ENCODE results near the gene ENPP1. TPM values are rescaled to one million over a fixed set of nuclear protein-coding genes. Genes with fewer than 3 reads are reported as not detected.

The ENPP1 gene
- total RNA-seq, 1 experiment from 2014 or later, result 26.5 TPM

DNA sequence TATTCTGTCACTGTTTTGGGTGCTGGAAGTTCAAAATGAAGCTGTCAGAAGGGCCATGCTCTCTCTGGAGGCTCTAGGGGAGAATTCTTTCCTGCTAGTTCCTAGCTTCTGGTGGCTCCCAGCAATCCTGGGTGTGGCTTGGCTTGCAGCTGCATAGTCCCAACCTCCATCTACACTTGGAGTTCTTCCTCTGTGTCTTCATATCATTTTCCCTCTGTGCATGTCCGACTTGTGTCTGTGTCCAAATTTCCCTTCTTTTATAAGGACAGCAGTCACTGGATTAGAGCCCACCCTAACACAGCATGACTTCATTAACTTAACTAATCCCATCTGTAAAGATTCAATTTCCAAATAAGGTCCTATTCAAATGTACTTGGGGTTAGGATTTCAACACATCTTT is 23.3 kb upstream of the ENPP1 start:
- no peak for DNase-seq (ENCODE audit: low read depth)

DNA sequence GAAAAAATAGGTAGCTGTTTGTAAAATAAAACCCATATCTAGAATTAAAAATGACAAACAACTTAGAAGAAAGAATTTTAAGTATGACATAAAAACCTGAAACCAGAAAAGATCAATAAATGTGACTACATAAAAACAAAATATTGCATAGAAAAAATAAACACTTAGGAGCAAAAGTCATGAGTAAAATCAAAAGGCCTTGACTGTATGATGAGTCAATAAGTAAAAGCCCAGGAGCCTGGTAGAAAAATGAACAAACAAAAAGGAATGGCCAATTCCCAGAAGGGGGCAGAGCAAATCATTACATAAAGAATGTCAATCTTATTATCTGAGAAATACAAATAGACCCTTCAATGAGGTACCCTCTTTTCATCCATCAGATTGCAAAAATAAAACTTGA is 20.7 kb upstream of the ENPP1 start:
- DNase-seq (ENCODE audit: low read depth), result peak; percentile 46

DNA sequence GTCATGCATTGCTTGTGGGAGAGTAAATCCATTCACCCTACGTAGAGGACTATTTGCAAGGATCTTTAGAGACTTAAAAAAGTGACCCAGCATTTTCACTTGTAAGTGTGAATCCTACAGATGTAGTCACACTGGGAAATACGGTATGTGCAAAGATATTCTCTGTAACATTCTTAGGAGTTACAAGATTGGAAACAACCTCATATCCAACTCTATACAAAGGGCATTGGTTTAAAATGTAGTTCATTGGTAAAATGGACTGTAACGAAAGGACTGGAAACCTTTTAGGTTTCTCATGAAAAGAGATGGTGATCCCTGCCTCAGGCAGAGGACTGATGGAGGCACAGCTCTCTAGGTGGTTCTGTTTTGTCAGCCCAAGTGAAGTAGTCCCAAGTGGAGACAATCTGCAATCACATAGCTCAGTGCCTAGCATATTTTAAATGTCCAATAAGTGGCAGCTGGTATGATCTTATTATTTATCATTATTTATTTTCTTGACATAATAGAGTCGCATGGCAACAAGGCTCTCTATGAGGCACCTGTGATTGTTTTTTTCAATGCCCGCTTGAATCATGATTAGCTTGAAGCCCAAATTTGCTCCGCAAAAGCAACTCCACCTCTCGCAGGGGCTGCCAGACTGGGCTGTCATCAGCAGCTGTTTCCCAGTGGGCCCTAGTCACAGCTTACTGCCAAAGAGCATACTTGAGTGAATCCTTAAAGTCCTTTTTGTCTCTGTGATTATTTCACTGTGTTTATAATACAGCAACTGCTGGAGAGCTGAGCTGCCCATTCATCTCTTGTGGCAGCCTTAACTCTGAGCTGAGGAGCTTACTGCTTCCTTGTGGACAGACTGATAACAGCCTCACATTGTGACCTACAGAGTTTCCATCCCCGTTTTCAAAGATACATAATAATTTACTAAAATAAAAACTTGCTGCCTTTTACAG is 19.8 kb upstream of the ENPP1 start:
- peak; percentile 92 for DNase-seq (ENCODE audit: low read depth)

GRCh38 chr6:131789219-131789618 is 18.6 kb upstream of the ENPP1 start:
- peak; percentile 37 for DNase-seq (ENCODE audit: low read depth)

DNA sequence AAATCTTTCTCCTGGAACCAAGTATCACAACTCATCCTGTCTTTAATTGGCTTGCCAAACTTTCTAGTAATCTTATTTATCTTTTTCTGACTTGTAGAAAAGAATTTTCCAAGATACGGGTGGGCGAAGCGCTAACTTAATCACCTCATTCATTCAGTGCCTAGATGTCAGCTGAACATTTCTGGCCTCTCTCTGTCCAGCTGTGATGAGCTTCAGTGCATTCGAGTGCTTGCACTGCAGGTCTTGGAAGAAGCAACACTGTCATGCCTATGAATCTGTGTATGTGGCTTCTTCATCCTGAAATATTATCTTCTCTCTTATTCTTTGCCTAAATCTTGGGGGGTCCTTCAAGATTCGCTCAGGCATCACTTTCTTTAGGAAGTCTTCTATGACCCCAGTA is 16.3 kb upstream of the ENPP1 start:
- DNase-seq (ENCODE audit: low read depth), result no peak

DNA sequence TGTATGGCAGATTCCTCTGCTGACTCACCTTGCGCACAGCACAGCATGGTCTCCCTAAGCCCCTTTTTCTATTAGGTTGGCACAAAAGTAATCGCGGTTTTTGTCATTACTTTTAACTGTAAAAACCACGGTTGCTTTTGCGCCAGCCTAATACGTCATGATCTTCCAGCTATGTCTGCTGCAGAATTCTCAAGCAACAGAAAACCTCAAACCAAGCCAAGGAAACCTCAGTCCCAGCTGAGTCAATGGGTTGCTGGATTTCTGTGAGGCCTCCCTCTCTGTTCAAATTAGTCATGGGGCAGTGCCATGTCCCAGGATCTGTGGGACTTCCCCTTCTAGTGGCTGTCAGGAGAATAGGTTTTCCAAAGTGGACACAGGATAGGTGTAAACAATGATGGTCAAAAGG is 15.7 kb upstream of the ENPP1 start:
- peak; percentile 50 for DNase-seq (ENCODE audit: low read depth)

DNA sequence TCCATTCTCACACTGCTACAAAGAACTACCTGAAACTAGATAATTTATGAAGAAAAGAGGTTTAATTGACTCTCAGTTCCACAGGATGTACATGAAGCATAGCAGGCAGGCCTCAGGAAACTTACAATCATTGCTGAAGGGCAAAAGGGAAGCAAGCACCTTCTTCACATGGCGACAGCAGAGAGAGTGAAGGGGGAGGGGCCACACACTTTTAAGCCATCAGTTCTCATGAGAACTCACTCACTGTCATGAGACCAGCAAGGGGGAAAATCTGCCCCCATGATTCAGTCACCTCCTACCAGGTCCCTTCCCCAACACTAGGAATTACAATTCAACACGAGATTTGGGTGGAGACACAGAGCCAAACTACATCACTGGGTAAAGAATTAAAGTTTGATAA is 12.5 kb upstream of the ENPP1 start:
- DNase-seq (ENCODE audit: low read depth), result no peak

- DNase-seq (ENCODE audit: low read depth), result no peak
Measured at GRCh38 chr6:131802347-131802746, 5.5 kb upstream of the ENPP1 start.

DNA sequence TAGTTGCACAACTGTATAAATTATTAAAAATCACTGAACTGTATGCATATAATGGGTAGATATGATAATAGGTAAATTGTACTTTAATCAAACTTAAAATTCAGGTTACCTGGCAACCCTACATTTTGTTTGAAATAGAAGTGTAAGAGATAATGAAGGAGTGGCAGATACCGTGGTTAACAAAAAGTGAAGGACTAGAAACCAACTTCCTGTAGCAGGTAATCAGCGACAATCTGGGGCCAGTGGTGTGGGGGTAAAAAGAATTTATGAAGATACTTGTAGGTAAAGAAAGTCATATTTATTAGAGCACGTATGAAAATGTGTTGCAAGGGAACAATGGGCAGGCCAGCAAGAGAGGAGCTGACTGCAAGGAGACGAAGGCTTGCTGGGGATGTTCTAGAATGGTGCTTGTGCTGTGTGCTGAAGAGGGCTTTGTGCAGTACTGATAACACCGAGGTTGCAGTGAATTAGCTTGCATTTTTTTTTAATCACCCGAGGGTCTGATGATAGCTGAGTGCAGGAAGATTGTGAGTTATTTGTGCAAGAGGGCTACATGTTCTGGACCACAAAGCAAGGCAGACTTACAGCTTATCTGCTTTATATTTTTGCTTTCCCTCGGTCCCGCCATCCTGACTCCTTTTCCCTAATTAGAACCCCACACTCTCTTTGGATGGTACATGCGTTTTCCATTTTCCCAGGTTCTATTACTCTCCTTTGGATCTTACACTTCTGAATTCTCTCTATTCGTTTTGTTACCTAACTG is 4.6 kb upstream of the ENPP1 start:
- no peak for DNase-seq (ENCODE audit: low read depth)

DNA sequence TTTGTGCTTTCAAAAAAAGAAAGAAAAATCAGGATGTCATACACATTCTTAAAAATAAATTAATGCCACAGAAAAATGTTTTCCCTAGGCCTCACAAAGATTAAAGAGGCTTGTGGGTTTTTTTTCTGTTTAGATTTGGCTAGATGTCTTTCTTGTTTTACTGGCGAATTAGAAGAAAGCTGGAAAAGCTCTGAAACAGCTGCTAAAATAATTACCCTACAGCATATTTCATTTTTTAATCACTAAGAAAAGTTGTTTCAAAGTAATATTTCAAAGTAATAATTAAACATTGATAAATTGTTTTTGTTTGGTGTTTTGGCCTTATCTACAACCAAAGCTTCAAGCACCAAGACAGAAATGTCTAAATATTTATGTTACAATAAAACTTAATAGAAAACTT is 3.7 kb upstream of the ENPP1 start:
- no peak for DNase-seq (ENCODE audit: low read depth)

- DNase-seq (ENCODE audit: low read depth), result no peak
Measured at GRCh38 chr6:131807321-131807643, 538 bp upstream of the ENPP1 start.

DNA sequence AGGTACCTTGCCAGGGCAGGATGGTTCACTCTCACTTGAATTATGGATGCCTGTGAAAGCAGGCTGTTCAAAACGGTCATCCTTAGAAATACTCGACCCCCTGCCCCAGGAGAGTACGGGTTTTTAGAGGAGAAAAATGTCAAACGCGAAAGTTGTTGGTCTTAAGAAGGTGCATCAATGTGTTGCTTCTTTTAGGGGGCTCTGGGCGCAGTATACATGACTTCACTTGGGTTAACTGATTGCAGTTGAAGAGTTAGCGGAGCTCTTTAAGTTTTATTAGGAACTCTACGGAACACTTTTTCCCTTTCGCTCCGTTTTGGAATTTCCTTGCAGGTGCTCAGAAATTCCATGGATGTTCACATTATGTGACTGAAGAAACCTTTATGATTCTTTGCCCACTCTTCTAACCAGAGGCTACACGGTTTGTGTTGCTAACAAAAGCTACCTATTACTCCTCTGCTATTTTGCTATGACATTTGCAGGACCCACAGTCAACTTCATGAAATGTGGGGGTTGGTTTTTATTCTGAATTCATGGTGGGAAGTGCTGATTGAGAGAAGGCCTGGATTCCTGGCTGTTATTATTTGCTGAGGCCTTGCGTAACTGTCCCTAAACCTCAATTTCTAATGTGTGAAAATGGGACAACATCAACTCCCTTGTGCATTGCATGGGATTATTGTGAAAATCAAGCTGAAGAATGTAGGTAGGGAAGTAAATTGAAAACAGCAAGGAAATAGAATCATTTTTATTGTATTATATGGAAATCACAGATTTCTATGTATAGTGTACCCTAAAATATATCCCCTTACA is 845 bp downstream of the ENPP1 start:
- no peak for DNase-seq (ENCODE audit: low read depth)

DNA sequence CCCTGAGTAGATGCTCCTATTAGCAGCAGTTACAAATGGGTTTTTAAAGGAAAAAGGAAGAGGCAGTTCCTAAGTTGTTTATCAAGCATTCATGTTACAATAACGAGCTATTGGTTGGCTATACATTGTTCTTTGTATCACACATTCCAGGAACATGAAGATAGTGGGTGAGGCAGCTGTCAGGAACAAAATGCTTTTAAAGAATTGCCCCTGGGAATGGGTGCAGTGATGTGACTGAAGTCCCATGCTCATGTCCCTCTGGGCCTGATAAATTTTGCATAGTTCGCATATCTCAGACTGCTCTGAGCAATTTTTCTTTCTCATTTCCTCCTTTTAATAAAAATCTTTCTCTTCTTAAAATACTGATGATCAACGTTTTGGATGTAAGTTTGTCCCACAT is 3.7 kb downstream of the ENPP1 start:
- no peak for DNase-seq (ENCODE audit: low read depth)

GRCh38 chr6:131813991-131814390 is 6.2 kb downstream of the ENPP1 start:
- no peak for DNase-seq (ENCODE audit: low read depth)

- DNase-seq (ENCODE audit: low read depth), result no peak
Measured at GRCh38 chr6:131816869-131817268, 9.0 kb downstream of the ENPP1 start.

DNA sequence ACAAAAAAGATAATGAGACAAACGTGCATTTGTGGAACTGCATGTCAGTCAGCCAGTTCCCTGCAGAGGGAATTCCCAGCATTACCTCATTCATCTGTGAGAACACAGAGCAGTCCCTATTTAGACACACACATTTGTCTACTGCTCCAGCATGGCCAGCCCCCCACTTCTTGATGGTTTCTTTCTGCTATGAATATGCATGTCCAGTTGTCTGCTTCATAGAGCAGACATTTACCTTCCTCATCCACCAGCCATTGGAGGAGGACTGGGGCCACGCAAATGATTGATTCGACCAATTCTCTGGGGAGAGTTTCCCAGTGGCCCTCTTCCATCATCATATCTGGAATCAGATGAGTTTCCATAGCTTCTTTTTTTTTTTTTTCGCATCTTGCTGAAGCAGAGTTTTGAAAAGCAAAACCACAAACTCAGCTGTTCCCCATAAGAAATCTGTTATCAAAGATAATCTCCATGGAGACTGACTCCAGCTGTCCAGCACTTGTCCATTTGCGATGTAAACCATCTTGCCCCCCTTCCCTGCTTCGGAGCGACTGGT is 11.8 kb downstream of the ENPP1 start:
- DNase-seq (ENCODE audit: low read depth), result peak; percentile 85

DNA sequence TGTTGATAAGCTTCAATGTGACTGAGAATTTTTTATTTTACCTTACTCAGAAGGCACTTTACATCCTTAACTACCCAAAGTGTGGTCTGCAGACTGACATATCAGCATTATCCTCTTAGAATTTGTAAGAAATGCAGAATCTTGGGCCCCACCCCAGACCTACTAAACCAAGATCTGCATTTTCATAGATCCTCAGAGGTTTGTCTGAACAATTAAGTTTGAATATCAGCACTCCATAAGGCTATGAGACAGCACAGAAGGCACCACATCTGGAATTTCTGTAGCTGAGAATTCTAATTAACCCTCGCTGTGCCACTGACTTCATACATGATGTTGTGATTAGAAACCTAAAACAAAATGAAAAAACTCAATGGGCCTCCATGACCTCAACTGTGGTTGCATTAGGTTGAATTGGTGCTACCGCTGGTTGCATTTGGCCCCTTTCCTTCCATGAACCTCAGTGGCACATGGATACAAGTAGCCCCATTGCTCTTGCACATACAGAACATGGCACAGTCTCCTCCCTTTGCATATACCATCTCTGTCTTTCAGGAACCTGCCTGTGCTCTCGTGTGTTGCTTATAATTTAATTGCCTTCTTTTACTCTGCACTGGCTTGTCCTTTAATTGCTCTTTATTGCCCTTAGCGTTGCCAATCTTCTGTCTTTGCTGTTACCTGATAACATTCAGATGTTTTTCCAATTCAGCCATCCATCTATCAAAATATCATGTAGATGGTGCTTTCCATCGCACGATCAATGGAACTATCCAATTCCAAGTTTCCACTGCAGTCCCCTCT is 13.4 kb downstream of the ENPP1 start:
- DNase-seq (ENCODE audit: low read depth), result no peak

- no peak for DNase-seq (ENCODE audit: low read depth)
Measured at GRCh38 chr6:131822119-131822518, 14.3 kb downstream of the ENPP1 start.

GRCh38 chr6:131823276-131823902 is 15.6 kb downstream of the ENPP1 start:
- DNase-seq (ENCODE audit: low read depth), result no peak

GRCh38 chr6:131825946-131826345 is 18.1 kb downstream of the ENPP1 start:
- peak; percentile 37 for DNase-seq (ENCODE audit: low read depth)
